Activated CD8-positive, alpha-beta memory T cell treated with anti-CD3 and anti-CD28 coated beads for 24 hours (primary cell): ENCODE measurements around the gene MAP4K4.

Experiments used
- DNase-seq: peaks from one replicate; pipeline ENCODE4 v3.0.0-alpha.2; 2020

MAP4K4 gene

DNA sequence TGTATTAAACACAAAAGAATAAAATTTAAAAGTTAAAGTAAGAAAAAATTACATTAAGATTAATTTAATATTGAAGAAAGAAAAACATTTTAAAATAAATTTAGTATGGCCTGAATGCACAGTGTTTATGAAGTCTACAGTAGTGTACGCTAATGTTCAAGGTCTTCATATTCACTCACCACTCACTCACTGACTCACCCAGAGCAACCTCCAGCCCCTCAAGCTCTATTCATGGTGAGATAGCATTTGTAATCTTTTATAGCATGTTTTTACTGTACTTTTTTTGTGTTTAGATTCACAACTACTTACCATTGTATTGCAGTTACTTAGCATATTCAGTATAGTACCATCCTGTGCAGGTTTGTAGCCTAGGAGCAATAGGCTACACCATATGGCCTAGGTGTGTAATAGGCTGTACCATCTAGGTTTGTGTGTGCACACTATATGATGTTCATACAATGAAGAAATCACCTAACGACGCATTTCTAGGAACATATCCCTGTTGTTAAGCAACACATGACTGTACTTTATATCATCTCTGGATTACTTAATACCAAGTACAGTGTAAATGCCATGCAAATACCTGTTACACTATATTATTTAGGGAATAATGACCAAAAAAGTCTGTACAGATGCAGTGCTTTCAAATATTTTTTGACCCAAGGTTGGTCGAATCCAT, 150.3 kb downstream of the MAP4K4 start:
- DNase-seq = no peak

DNA sequence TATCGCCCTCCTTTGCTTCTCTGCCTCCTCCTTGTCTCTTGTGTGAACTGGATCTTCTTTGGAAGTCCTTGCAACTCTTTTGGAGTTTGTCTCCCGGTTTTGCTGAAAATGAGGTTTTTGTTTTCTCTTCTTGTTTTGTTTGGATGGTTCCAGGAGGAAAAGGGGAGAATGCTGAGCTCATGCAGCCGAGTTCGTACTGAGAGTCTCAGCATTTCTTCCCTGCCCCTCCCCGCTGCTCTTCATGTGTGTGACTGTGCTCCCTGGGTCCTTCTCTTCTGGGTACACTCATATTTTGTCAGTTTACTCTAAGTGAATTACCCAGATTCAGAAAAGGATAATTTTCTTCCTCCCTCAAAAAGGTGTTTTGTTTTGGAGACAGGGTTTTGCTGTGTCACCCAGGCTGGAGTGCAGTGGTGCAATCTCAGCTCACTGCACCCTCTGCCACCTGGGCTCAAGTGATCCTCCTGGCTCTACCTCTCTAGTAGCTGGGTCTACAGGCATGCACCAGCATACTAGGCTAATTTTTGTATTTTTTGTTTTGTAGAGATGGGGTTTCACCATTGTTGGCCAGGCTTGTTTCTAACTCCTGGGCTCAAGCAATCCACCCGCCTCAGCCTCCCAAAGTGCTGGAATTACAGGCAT, 151.4 kb downstream of the MAP4K4 start:
- no peak for DNase-seq

DNA sequence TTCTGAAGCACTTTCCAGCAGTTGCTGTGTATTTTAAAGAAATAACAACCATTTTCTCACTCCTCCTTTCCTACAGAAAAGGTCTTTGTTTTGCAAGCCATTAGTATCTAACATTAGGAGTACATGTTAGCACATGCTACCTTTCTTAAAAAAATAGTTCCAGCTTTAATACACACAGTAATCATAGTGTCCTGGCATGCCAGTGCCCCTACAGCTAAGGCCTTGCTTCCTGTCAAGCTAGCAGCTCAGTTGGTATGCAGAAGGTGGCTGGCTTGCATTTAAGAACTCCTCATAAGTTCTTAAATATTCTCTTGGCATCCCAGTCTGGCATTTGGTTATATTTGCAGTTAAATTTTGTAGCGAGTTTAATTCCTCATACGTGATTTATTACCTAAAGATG, 152.9 kb downstream of the MAP4K4 start:
- no peak for DNase-seq

DNA sequence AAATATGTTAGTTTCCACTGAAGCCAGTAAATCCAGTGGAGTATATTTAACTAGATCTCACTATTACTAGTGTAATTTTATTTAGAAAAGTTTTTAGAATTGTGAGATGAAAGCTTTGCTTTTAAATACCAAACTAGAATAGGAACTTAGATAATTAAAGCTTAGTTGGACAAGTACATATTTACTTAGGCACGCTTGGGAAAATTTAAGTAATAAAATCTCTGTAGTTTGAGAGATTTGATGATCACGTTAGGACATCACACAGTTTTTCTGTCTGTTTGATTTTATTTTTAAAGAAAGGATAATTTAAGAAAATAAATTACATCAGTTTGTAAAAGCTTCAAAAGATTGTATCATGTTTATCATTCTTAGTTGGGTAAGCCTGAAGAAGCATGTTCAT, 153.5 kb downstream of the MAP4K4 start:
- no peak for DNase-seq

DNA sequence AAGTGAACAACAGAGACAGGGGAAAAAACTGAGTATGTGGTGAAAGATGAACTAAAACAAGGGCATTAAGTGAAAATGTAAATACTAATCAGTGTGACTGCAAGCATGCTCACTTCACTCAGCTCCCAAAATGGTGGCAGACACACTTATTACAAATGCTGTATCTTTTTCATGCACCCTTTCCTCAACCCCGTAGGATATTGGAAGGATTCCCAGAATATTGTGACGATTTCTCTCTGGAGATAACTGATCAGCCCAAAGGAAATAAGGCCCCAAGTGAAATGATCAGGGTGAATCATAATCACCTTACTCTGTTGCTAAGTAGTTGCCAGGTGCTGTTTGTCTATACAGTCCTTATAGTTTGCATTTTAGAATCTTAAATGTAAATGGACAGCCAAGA, 155.3 kb downstream of the MAP4K4 start:
- no peak for DNase-seq

DNA sequence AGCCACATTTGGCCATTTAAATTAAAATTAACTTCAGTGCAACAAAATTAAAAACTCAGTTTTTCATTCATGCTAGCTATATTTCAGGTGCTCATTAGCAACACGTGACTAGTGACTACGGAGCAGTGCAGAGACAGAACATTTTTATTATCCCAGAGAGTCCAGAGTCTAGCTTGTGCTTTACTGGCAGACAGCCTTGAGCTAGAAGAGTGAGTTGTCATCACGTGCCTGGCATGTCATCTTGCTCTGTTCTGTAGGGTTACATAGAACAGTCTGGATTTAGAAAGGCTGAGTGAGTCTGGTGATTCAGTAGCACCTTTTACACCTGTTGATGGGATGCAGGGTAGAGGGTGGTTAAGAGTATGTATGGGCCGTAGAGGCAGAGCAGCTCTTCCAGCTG, 157.4 kb downstream of the MAP4K4 start:
- DNase-seq = no peak

DNA sequence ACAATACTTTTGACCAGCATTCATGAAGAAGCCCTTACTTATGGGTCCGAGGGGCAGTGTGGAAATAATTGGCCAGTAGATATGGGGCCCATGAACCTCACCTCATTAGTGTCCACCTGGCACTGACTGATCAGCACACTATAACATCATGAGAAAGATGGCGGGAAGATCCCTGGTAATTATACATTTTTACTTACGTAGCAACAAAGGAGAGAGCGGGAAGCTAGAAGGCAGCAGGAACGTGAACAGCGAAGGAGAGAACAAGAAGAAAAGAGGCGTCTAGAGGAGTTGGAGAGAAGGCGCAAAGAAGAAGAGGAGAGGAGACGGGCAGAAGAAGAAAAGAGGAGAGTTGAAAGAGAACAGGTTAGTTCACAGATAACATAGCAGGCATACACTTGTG, 158.3 kb downstream of the MAP4K4 start:
- DNase-seq = no peak

DNA sequence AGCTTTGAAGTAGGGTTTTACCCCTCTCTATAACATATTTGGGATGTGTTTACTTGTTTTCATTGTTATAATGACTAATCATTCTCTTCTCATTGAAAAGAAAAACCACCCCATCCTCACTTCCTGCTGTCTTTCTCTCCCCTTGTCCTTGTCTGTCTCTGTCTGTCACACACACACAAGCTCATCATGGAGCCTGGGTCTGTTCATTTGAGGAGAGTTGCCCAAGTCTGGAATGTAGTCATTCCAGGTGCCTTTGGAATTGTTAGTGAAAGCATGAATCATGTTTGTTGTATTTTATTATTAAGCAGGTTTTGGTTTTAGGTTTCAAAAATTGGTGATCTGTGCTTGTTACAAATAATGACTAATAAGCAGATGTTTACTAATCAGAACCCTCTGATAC, 160.7 kb downstream of the MAP4K4 start:
- no peak for DNase-seq

DNA sequence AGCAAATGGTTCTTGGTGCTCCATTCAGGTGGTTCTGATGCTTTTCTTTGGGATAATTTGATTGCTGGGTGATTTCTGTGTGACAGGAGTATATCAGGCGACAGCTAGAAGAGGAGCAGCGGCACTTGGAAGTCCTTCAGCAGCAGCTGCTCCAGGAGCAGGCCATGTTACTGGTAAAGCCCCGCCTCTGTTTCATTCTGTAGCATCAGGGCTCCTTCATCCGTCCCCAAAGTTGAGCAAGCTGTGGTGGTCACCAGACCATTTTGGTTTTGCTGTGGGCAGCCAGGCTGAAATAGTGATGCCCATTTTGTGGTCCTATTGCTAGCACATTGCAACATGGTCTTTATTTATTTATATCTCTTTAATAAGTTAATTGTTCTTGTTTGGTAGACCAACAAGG, 161.4 kb downstream of the MAP4K4 start:
- no peak for DNase-seq

DNA sequence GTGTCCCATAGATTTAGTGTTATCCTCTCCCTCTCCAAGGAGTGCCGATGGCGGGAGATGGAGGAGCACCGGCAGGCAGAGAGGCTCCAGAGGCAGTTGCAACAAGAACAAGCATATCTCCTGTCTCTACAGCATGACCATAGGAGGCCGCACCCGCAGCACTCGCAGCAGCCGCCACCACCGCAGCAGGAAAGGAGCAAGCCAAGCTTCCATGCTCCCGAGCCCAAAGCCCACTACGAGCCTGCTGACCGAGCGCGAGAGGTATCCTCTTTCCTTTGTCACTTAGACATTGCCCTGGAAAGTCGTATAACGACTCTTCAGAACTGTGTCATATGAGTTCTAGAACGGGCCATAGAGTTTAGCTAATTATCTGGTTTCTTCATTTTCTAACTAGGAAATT, 162.1 kb downstream of the MAP4K4 start:
- no peak for DNase-seq

DNA sequence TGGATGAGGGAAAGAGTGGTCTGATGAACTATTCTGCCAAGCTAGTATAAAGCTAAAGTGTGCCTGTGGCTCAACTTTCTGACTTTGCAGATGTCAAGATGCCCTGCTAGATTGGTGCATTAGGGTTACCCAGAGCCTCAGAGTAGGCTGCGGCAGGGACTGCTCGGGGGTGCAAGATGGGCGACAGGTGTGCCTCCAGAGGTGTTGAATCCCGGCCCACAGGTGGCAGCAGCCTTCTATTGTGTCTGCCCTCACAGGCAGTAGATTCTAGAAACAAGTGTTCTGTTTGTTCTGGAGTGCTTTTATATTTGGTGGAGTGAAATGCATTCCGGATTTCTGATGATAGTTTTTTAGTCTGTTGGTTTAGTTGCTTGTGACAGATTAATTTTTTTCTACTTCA, 162.7 kb downstream of the MAP4K4 start:
- DNase-seq = no peak

DNA sequence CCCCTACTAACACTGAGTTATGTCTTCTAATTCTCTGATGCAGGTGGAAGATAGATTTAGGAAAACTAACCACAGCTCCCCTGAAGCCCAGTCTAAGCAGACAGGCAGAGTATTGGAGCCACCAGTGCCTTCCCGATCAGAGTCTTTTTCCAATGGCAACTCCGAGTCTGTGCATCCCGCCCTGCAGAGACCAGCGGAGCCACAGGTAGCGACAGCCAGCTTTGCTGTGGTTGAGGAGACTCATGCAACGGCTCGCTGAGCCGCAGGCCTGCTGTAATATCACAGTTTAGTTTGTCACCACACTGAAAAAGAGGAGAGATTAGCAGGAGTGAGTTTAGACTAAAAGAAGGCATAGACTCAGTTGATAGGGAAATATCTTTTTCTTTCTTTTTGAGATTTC, 163.3 kb downstream of the MAP4K4 start:
- DNase-seq = no peak

DNA sequence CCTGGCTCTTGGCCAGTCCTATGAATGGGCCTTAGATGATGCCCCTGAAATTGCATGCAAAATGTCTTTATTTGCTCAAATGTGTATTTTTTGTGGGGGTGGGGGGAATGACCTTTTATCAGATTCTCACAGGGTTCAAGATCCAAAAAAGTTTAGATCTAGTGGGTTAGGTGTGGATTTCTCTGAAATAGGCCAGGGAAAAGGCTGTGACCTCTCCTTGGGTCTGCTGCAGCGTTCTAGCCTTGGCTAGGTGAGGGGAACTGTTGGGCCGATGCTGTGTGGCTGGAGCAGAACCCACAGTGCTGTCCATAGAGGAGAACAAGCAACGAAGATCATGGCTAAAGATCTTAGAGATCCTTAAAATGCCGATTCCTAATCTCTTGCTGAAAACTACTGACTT, 163.9 kb downstream of the MAP4K4 start:
- DNase-seq = no peak

DNA sequence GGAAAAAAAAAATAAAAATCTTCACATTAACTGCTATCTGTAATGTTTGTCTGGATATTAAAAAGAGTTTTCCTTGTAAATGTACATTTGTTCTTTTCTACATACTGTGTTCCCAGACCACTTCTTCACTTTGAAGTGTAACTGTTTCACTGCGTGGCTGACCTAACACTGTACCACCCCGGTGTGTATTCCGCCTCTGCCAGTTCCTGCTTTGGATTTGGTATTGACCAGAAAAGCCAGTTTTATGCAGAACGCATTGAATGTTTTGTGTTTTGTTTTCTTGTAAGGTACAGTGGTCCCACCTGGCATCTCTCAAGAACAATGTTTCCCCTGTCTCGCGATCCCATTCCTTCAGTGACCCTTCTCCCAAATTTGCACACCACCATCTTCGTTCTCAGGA, 166.0 kb downstream of the MAP4K4 start:
- DNase-seq = no peak

DNA sequence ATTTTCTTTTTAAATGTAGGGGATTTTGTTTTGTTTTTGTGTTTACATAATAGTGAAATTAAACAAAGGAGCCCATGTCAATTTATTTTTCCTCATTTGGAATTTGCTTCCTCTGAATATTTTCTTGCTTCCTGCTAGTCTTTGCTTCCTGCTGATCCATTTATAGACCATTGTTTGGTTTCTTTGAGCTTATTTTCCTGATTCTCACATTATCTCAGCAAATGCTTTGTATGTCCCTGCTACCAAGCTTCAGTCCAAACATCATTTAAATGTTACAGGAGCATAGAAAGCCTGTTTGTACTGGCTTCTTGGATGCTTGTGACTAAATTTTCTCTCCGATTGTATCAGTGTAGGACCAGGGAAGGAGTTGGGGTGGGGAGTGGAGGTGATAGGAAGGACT, 166.9 kb downstream of the MAP4K4 start:
- DNase-seq = no peak

DNA sequence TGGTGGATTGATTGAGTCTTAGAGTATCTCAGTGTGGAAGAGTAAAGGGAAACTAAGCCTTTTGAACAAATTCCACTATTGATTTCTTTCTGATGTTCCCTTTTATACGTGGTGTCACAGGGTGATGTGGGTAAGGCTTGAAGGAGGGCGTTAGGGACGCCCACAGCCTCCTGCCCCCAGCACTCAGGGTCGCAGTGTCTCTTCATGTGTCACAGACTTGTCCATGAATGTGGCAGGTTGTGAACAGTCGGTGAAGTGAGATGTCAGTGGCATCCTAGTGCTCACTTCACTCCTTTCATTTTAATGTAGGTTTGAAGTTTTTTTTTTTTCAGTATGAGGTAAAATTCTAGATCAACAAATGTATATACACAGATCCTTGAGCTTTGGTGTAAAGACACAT, 171.0 kb downstream of the MAP4K4 start:
- DNase-seq = no peak

DNA sequence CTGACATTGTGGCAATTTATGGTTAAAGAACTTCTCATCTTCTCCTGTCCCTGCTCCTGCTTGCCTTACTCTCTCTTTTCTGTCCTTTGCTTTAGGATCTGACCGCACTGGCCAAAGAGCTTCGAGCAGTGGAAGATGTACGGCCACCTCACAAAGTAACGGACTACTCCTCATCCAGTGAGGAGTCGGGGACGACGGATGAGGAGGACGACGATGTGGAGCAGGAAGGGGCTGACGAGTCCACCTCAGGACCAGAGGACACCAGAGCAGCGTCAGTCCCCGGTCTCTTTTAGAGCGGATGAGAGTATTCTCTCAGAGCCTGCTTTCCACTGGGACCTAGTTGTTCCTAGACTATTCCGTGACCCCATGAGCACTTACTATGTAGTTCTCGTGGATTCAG, 172.0 kb downstream of the MAP4K4 start:
- DNase-seq = no peak

DNA sequence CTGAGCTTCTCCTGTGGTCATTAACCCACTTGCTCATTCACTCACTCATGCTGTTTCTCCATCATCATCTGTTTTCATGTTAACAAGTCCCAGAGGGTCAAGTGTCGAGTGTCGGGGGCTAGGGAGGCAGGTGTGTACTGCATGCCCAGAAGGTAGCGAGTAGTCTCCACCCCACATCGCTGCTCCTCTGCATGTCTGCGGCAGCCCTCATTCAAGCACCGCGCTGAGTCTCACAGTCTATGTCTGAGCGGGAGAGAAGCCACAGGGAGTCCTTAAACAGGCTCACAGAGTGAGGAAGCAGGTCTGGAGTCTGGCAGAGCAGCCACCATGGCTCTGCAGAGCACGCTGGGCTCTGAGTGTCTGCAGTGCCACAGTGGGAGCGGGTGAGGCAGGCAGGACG, 172.9 kb downstream of the MAP4K4 start:
- no peak for DNase-seq

DNA sequence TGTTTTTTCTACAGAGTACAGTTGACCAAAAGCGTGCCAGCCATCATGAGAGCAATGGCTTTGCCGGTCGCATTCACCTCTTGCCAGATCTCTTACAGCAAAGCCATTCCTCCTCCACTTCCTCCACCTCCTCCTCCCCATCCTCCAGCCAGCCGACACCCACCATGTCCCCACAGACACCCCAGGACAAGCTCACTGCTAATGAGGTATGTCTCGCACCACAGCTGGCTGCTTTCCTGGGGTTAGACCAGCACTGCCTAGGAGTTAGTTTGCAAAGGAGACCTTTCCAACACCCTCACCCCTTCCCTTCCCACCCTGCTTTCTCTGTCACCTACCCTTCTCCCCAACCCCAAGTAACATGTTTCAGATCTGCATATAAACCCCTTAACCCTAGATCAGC, 174.0 kb downstream of the MAP4K4 start:
- no peak for DNase-seq

DNA sequence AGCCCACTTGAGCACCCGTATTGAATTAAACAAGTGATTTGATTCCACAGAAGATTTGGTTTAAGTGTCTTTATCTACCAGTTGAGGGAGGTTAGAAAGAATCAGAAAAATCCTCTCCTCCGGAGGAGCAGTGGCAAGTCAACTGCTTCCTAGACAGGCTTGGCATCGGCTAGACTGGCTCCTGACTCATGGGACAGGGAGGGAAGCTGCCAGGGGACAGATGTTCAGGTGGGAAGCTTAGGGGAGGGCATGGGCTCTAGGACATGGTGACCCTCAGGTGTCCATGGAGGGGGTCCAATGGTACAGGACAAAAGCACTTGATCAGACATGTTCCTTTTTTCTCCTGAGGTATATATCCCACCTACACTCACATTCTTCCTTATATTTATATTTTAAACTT, 175.0 kb downstream of the MAP4K4 start:
- no peak for DNase-seq

DNA sequence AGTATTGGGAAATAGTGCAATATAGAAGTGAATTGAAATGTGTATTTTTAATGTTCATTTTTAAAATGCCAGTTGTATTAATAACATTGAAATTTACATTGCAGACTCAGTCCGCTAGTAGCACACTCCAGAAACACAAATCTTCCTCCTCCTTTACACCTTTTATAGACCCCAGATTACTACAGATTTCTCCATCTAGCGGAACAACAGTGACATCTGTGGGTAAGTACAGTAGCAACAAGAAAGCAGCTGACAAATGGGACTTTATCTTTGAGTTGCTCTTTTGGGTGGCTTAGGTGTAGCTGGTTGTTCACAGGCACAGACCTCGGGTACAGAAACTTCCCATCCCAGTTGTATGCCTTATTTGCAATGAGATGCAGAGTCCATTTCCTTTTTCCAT, 176.0 kb downstream of the MAP4K4 start:
- no peak for DNase-seq

DNA sequence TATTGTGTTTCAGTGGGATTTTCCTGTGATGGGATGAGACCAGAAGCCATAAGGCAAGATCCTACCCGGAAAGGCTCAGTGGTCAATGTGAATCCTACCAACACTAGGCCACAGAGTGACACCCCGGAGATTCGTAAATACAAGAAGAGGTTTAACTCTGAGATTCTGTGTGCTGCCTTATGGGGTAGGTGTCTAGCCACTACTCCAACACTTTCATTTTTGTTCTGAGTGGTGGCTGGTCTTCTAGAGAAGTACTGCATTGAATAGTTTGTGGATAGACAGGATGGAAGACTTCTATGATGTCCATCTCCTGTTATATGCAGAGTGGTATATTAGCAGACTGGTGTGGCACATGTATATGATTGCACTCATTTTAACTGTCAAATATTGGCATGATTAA, 176.6 kb downstream of the MAP4K4 start:
- no peak for DNase-seq

DNA sequence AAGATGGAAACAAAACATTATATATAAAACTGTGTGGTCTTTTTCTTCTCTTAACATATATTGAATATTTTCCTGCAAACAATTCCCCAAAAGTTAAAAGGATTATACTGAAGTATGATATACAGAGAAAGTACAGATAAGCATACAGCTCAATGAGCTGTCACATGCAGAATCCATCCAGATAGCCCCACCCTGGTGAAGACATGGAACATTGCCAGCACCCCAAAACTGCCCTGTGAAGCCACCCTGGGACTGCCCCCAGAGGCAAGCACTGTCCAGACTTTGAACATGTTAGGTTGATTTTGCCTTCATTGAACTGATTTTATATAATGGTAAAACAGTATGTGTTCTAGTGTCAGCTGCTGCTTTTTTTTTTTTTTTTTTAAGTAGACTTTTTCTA, 182.0 kb downstream of the MAP4K4 start:
- DNase-seq = no peak

DNA sequence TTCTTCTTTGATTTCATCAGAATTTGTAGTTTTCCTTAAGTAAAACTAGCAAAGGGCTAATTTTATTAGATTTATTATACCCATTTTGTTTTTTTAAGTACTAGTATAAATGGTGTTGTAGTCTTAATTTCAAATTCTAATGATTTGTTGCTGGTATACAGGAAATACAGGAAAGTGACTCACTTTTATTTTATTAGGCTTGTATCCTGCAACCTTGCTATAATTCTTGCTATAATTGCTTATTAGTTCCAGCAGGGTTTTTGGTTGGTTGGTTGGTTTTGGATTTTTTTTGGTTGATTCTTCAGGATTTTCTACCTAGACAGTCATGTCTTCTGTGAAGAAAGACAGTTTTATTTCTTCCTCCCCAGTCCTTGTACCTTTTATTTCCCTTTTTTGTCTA, 183.6 kb downstream of the MAP4K4 start:
- DNase-seq = no peak

DNA sequence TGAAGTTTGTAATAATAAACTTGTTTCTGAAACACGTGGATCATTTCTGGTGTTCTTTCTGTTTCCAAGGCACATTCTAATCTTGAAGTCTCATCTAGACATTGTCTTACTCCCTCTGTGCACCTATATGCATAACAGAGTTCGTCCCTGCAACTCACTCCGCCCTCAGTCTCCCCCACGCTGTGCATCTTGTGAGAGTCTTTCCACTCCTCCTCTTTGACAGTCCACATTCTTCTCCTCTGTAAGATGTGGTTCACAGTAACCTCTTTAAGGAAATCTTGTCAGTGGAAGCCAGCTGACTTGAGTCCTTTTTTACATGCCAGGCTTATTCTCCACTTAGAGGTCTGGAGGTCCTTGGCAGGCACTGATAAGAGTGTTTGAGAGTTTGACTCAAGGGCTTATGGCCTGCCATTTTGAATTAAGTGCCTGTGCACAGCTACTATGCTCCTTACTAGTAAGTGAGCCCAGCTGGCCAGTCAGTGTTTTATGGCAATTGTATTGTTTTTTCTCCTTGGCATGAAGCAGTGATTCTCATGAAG, 185.3 kb downstream of the MAP4K4 start:
- no peak for DNase-seq
